Measurements from ENCODE around the gene C10orf62.

- TF ChIP-seq POLR2A (IDR thresholded peaks at IDR 0.05; ENCODE audit: low read depth), result no peak
- TF ChIP-seq CTCF (IDR thresholded peaks at IDR 0.05), result no peak
These were observed 22.0 kb downstream of the C10orf62 start for GRCh38 chr10:97611473-97611872.
